NB4 (cell line): Measurements from ENCODE around the gene PDZK1IP1.

Experiments
- DNase-seq: peaks from one replicate; pipeline ENCODE4 v3.0.0; 2010; ENCODE audit warnings: low read depth
- H3K4me3 ChIP-seq: one replicate; pipeline ENCODE4 v1.5.1; 2011; ENCODE audit warnings: mild to moderate bottlenecking, low read depth, low read length, moderate library complexity
- MYC ChIP-seq: IDR thresholded peaks from 2 replicates; pipeline ENCODE4 v1.6.1; 2011; ENCODE audit warnings: low read depth, low read length
- POLR2A ChIP-seq: IDR thresholded peaks from 2 replicates; pipeline ENCODE4 v1.6.1; 2011; ENCODE audit warnings: mild to moderate bottlenecking; ENCODE audit not compliant: insufficient read length; ENCODE audit errors: extremely low read depth
- TF ChIP-seq, protein P1 (sequence below): IDR thresholded peaks from 2 replicates; pipeline ENCODE4 v1.6.1; 2011; ENCODE audit warnings: low read depth, low read length
- TF ChIP-seq, protein P2 (sequence below): IDR thresholded peaks from one replicate; pipeline ENCODE4 v1.5.1; 2012; ENCODE audit warnings: low read depth, low read length

The PDZK1IP1 gene

DNA sequence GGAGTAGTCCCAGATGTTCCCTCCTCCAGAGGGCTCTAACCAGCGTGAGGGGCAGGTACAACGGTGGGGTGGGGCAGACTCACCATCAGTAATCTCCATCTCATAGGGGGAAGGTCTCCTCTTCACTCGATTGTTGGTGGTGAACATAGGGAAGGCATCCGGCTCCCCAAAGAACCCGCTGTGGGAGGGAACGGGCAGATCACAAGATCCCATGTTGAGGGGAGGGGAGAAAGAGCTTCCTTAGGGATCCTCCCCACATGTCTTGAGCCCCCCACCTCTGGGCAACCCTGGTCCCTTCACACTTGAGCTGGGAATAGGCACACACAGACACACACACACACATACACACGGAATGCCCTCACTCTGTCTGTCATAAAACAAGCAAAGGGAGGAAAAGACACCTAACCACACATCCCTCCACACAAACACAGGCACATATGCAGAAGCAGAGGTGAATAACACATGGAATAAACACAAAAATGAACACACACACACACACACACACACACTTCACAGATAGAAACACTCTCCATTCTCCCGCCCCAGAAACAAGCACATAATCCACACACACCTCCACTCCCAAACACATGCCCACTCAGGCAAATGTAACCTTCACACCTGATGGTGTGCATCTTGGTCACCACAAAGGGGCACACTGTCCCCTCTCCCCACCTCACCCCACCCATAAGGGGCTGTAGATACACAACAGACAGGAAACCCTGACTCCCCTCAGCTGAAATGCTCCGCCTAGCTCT, 34.3 kb upstream of the PDZK1IP1 start:
- no peak overlapping the region for H3K4me3 ChIP-seq
- no peak for DNase-seq
- no peak for TF ChIP-seq MYC
- TF ChIP-seq, protein P1, sequence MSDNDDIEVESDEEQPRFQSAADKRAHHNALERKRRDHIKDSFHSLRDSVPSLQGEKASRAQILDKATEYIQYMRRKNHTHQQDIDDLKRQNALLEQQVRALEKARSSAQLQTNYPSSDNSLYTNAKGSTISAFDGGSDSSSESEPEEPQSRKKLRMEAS: no peak
- TF ChIP-seq, protein P2, sequence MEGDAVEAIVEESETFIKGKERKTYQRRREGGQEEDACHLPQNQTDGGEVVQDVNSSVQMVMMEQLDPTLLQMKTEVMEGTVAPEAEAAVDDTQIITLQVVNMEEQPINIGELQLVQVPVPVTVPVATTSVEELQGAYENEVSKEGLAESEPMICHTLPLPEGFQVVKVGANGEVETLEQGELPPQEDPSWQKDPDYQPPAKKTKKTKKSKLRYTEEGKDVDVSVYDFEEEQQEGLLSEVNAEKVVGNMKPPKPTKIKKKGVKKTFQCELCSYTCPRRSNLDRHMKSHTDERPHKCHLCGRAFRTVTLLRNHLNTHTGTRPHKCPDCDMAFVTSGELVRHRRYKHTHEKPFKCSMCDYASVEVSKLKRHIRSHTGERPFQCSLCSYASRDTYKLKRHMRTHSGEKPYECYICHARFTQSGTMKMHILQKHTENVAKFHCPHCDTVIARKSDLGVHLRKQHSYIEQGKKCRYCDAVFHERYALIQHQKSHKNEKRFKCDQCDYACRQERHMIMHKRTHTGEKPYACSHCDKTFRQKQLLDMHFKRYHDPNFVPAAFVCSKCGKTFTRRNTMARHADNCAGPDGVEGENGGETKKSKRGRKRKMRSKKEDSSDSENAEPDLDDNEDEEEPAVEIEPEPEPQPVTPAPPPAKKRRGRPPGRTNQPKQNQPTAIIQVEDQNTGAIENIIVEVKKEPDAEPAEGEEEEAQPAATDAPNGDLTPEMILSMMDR: no peak
- TF ChIP-seq POLR2A: no peak

DNA sequence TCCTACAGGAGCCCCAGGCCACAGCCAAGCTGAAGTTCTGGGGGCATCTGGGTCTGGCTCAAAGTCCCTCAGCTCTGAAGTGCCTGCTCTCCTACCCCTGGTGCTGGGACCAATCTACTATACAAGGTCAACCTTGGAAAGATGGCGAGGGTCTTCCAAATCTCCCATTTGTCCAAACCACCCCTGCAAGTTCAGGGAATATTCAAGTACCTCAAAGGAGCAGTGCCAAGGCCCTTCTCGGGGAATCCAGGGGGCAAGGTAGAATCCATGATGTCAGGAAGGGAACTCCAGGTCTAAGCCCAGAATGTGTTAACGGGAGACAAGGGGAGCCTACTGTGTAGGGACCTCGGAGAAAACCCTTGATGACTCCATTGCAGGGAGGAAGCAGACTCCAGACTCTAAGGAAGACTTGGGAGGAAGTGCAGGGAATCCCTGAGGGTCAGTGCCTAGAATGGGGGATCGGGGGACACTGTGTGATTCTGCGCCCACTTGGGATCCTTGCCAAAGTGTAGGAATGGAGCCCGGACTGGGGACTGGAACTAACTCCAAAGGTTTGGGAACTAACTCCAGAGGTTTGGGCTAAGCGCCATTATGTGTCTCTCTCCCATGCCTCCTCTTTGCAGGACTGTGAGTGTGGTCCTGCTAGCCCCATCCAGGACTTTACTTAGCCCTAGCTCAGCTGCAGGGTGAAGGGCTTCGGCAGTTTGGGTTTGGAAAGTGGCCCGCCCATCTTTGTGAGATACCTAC, 33.5 kb upstream of the PDZK1IP1 start:
- H3K4me3 ChIP-seq: no peak overlapping the region
- TF ChIP-seq MYC: no peak
- no peak for TF ChIP-seq POLR2A
- TF ChIP-seq, protein P1: no peak
- TF ChIP-seq, protein P2: no peak
- DNase-seq: no peak

DNA sequence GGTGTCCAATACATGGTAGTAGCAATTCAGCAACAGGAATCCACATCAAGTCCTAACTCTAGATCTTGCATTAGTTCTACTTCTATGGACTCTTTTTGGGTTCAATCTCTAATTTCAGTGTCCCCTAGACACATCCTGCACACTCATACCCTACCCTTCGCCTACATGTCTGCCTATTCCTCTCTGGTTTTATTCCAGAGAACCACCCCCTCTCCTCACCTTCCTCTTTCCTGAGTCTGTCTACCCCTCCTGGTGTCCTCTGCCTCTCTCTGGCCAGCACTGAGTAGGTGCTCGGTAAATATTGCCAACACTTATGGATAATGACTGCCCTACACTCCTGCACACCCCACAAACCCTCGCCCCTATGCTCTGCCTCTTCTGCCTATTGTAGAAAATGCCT, 32.6 kb upstream of the PDZK1IP1 start:
- H3K4me3 ChIP-seq: no peak overlapping the region
- TF ChIP-seq, protein P1: no peak
- TF ChIP-seq MYC: no peak
- TF ChIP-seq POLR2A: no peak
- TF ChIP-seq, protein P2: no peak
- DNase-seq: no peak

DNA sequence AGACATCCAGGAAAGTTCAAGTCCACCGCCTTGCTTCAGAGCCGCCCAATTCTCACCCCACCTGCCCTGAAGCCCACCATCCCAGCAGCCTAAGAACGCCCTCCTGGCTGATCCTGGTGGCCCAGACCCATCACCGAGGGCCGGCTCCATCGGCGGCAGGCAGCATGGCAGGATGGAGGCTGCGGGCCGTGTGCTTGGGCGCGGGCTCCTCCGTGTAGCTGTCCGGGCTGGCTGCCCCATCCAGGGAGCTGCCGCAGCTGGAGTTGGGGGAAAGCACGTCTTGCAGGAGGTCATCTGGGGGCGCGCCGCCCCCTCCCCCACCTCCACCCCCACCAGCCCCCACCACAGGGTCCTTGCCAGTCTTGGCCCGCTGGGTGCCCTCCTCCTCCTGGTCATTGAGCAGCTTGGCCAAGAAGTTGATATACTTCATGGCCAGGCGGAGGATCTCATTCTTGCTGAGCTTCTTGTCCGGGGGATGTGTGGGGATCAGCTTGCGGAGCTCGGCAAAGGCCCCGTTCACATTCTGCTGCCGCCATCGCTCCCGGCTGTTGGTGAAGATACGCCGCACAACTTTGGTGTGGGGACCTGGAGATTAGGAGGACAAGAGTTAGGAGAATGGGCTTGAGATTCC, 29.9 kb upstream of the PDZK1IP1 start:
- no peak overlapping the region for H3K4me3 ChIP-seq
- TF ChIP-seq, protein P1: no peak
- TF ChIP-seq POLR2A (no peak), MYC (no peak)
- TF ChIP-seq, protein P2: no peak
- no peak for DNase-seq

DNA sequence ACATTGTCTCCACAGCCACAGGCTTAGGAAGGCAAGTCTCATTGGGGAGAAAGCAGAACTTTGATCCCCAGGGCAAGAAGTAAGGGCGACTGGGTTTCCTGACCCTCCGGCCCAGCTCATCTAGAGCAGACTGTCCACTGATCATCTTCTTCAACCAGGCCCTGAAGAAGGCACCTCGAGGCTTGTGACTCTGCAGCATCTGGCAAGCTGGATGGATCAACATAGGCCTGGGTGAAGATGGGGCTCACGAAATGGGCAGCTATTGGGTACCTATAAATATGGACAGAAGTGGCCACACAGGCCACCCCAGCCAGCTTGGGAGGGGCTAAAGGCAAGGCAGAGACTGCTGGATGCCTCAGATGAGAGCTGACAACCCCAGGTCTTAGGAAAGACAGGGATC, 29.2 kb upstream of the PDZK1IP1 start:
- no peak for DNase-seq
- H3K4me3 ChIP-seq: no peak overlapping the region
- TF ChIP-seq, protein P2: no peak
- TF ChIP-seq, protein P1: no peak
- TF ChIP-seq MYC (no peak), POLR2A (no peak)
